Liver (tissue), 9 donors: Measurements from ENCODE around the gene ALPK3. TPM values are rescaled to one million over a fixed set of nuclear protein-coding genes. Genes with fewer than 3 reads are reported as not detected.

Source experiments
- DNase-seq: peaks from one replicate; pipeline ENCODE4 v3.0.0-alpha.2; 2017; ENCODE audit warnings: low spot score
- H3K27ac ChIP-seq, 2 donors: one replicate each; pipeline ENCODE4 v1.7.0; 2013; ENCODE audit warnings: inconsistent platforms in 2 of 2, low read length in 2 of 2, control low read depth in 1 of 2, low read depth in 1 of 2, mild to moderate bottlenecking in 1 of 2
- H3K27me3 ChIP-seq, 4 donors: one replicate each; pipeline versions ENCODE4 v1.6.1 to v1.7.0; 2013; ENCODE audit warnings: low read length in 3 of 4, inconsistent platforms in 1 of 4, mild to moderate bottlenecking in 1 of 4, moderate library complexity in 1 of 4; ENCODE audit not compliant: control insufficient read depth in 4 of 4, insufficient read depth in 4 of 4
- H3K36me3 ChIP-seq, 4 donors: one replicate each; pipeline versions ENCODE4 v1.6.1 to v1.7.0; 2013; ENCODE audit warnings: low read length in 3 of 4, mild to moderate bottlenecking in 3 of 4, low read depth in 1 of 4, moderate library complexity in 1 of 4; ENCODE audit not compliant: control insufficient read depth in 4 of 4, insufficient read depth in 3 of 4
- H3K4me1 ChIP-seq, 4 donors: one replicate each; pipeline versions ENCODE4 v1.6.1 to v1.7.0; 2013; ENCODE audit warnings: low read length in 3 of 4, mild to moderate bottlenecking in 3 of 4, moderate library complexity in 1 of 4; ENCODE audit not compliant: control insufficient read depth in 4 of 4, insufficient read depth in 4 of 4
- H3K4me3 ChIP-seq, 3 donors: one replicate each; pipeline versions ENCODE4 v1.6.1 to v1.7.0; 2013; ENCODE audit warnings: low read length in 3 of 3, control low read depth in 1 of 3, low read depth in 1 of 3, mild to moderate bottlenecking in 1 of 3
- H3K9ac ChIP-seq, 2 donors: one replicate each; pipeline ENCODE4 v1.7.0; 2013; ENCODE audit warnings: low read length in 2 of 2, mild to moderate bottlenecking in 2 of 2, moderate library complexity in 2 of 2, control low read depth in 1 of 2, low read depth in 1 of 2
- H3K9me3 ChIP-seq, 4 donors: one replicate each; pipeline versions ENCODE4 v1.6.1 to v1.7.0; 2013; ENCODE audit warnings: low read length in 3 of 4; ENCODE audit not compliant: control insufficient read depth in 4 of 4
- EGR1 ChIP-seq, 2 donors: IDR thresholded peaks; 2 replicates each; pipeline ENCODE4 v1.6.1; 2016 to 2018; ENCODE audit warnings: antibody characterized with exemption in 2 of 2, low read depth in 2 of 2
- FOXA1 ChIP-seq: IDR thresholded peaks from 2 replicates; pipeline ENCODE4 v1.6.1; 2016; ENCODE audit warnings: antibody characterized with exemption
- FOXA2 ChIP-seq: IDR thresholded peaks from 2 replicates; pipeline ENCODE4 v1.6.1; 2016; ENCODE audit warnings: antibody characterized with exemption
- GABPA ChIP-seq, 2 donors: IDR thresholded peaks in 1 of 2; conservative IDR thresholded peaks in 1 of 2; 2 replicates each; pipeline ENCODE4 v1.6.1; 2016; ENCODE audit warnings: antibody characterized with exemption in 2 of 2, mild to moderate bottlenecking in 1 of 2, moderate library complexity in 1 of 2
- HNF4A ChIP-seq, 2 donors: conservative IDR thresholded peaks; 2 replicates each; pipeline ENCODE4 v1.6.1; 2016; ENCODE audit warnings: antibody characterized with exemption in 2 of 2, mild to moderate bottlenecking in 2 of 2
- HNF4G ChIP-seq: IDR thresholded peaks from 2 replicates; pipeline ENCODE4 v1.6.1; 2016; ENCODE audit warnings: antibody characterized with exemption
- JUND ChIP-seq, 2 donors: IDR thresholded peaks; 2 replicates each; pipeline ENCODE4 v1.6.1; 2016; ENCODE audit warnings: antibody characterized with exemption in 2 of 2
- NR2F2 ChIP-seq: IDR thresholded peaks from 2 replicates; pipeline ENCODE4 v1.6.1; 2016; ENCODE audit warnings: antibody characterized with exemption
- RAD21 ChIP-seq, 2 donors: IDR thresholded peaks; 2 replicates each; pipeline ENCODE4 v1.6.1; 2016; ENCODE audit warnings: antibody characterized with exemption in 2 of 2, mild to moderate bottlenecking in 2 of 2
- RXRA ChIP-seq, 2 donors: IDR thresholded peaks; 2 replicates each; pipeline ENCODE4 v1.6.1; 2017 to 2018; ENCODE audit warnings: antibody characterized with exemption in 2 of 2, mild to moderate bottlenecking in 1 of 2
- SP1 ChIP-seq: IDR thresholded peaks from 2 replicates; pipeline ENCODE4 v1.6.1; 2018; ENCODE audit warnings: antibody characterized with exemption, mild to moderate bottlenecking
- TAF1 ChIP-seq: conservative IDR thresholded peaks from 2 replicates; pipeline ENCODE4 v1.6.1; 2016; ENCODE audit warnings: antibody characterized with exemption, mild to moderate bottlenecking
- YY1 ChIP-seq: IDR thresholded peaks from 2 replicates; pipeline ENCODE4 v1.6.1; 2016; ENCODE audit warnings: antibody characterized with exemption, mild to moderate bottlenecking
- WGBS: extraction: QIAGEN DNeasy Blood & Tissue Kit; methylation state at CpG from one replicate; pipeline ENCODE4 v1.1.7; 2013; 5-methylcytosine and 5-hydroxymethylcytosine counted together
- polyA plus RNA-seq, 2 donors: library from polyadenylated mRNA; stranded (reverse) in 1 of 2; unstranded in 1 of 2; fragments of 200-250 nt in 1 of 2; fragments of >200 nt in 1 of 2; fragmentation: Nextera tagmentation in 1 of 2; extraction: Ambion mirVana in 1 of 2; gene quantifications; one replicate each; pipeline versions ENCODE4 v1.2.1 to v1.2.3, GENCODE V29; 2013 to 2015
- total RNA-seq, 2 donors: library from RNA; depleted of rRNA; stranded (reverse); fragments of >200 nt; gene quantifications; one replicate each; pipeline ENCODE4 v1.2.3, GENCODE V29; 2014
- TF ChIP-seq, protein P1 (sequence below): IDR thresholded peaks from 2 replicates; pipeline ENCODE4 v1.6.1; 2016; ENCODE audit warnings: antibody characterized with exemption
- TF ChIP-seq, protein P2 (sequence below): fragments of 150-350 bp; IDR thresholded peaks from 2 replicates; pipeline ENCODE4 v1.5.1; 2017; ENCODE audit warnings: improper control_type of control experiment, low read depth, low read length; ENCODE audit not compliant: missing input control
- TF ChIP-seq, protein P3 (sequence below): IDR thresholded peaks from 2 replicates; pipeline ENCODE4 v1.6.1; 2016; ENCODE audit warnings: antibody characterized with exemption, mild to moderate bottlenecking
- TF ChIP-seq, protein P4 (sequence below): IDR thresholded peaks from 2 replicates; pipeline ENCODE4 v1.6.1; 2016; ENCODE audit warnings: antibody characterized with exemption
- TF ChIP-seq, protein P5 (sequence below): IDR thresholded peaks from 2 replicates; pipeline ENCODE4 v1.6.1; 2016; ENCODE audit warnings: antibody characterized with exemption
- donor health status: healthy.
- donor health status: healthy.
- donor health status: healthy.
- donor health status: healthy.
- donor health status: healthy.

The ALPK3 gene
- total and polyA plus RNA-seq, 4 donors, result 0.96 to 10.0 (median 2.8) TPM

DNA sequence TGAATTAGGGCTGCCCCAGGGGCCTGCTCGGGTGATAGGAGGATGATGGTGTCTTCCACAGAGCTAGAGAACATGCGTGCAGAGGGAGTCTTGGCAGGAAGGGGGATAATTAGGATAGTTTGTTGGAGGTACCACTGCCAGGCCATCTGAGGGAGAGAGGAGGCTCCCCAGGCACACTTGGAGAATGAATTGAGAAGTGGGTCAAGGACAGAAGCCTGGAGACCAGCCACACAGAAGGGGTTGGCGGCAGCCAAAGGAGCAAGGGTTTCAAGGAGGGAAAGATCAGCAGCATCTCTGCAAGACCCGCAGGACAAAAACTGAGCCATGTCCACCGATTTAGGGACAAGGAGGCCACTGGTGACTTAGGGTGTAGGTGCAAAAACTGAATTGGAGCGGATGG is 74.2 kb downstream of the ALPK3 start:
- TF ChIP-seq JUND (IDR thresholded peaks at IDR 0.05), result no peak
- TF ChIP-seq SP1, result no peak
- no peak for TF ChIP-seq YY1
- TF ChIP-seq, protein P1, sequence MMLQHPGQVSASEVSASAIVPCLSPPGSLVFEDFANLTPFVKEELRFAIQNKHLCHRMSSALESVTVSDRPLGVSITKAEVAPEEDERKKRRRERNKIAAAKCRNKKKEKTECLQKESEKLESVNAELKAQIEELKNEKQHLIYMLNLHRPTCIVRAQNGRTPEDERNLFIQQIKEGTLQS, result no peak
- Histone ChIP-seq H3K36me3 (peaks cover 4 to 56% (median 41%) of the 10 kb centered on the region in 4 donors), H3K27ac (no peak overlapping the region), H3K9ac (no peak overlapping the region), H3K4me1 (peaks cover 2 to 25% (median 8%) of the 10 kb centered on the region in 4 donors), H3K4me3 (no peak overlapping the region), H3K27me3 (no peaks in the 10 kb centered on the region), H3K9me3 (no peaks in the 10 kb centered on the region)
- no peak for DNase-seq
- WGBS, result 94% methylated on average over 6 of the region's 6 CpGs

DNA sequence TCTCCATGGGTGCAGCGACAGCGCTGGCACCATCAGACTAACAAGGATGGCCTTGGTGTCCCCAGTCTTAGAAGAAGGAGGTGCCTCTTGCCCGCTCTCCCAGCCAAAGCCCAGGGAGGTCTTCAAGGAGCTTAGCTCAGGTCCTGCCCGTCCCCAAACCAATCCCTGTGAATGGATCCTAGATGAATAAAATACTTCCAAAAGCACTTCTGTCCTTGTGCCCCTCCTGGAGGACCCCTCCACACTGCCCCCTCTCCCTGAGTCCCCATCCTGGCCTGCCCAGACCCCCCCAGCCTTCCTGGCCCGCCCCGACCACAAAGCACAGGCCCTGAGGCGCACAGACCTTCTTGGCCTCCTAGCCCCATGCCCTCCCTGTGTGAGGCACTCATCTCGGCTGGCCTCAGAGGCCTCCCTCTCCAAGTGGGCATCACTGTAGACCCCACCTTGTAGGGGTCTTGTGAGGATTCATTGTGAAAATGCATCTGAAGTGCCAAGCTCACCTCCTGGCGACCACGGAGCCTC is 75.7 kb downstream of the ALPK3 start:
- Histone ChIP-seq H3K4me1 (peaks cover 0 to 11% (median 0%) of the 10 kb centered on the region in 4 donors), H3K36me3 (peaks cover 4 to 64% (median 45%) of the 10 kb centered on the region in 4 donors), H3K9ac (no peak overlapping the region), H3K4me3 (no peak overlapping the region), H3K27ac (no peak overlapping the region), H3K9me3 (no peaks in the 10 kb centered on the region), H3K27me3 (no peaks in the 10 kb centered on the region)
- TF ChIP-seq NR2F2 (no peak), GABPA (IDR thresholded peaks at IDR 0.05 in 1 of 2, conservative IDR thresholded peaks at IDR 0.05 in 1 of 2) (no peak), HNF4G (no peak), TAF1 (no peak), FOXA1 (no peak), FOXA2 (no peak), YY1 (no peak)
- no peak for DNase-seq
- WGBS, result 93% methylated on average over 10 of the region's 10 CpGs

DNA sequence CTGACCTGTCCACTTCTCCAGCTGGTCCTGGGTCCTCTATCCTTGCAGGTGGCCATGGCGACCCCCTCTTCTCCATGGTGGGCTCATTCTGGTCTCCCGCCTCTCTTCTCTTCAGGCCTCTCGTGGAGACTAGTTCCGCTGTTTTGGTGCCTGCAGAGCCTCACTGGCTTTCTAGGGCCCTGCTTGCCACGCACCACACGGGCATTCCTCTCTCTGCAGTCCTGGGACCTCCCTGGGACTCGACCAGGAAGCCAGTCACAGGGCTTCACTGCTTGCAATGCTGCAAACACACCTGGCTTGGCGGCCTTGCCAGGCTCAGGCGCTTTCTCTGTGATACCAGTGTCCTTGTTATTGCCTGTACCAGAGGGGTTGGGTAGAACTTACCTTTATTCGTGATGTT is 76.5 kb downstream of the ALPK3 start:
- no peaks in the 10 kb centered on the region for H3K9me3 ChIP-seq
- H3K9ac ChIP-seq, result no peak overlapping the region
- no peak overlapping the region for H3K27ac ChIP-seq
- H3K4me3 ChIP-seq, result no peak overlapping the region
- peaks cover 4 to 64% (median 45%) of the 10 kb centered on the region in 4 donors for H3K36me3 ChIP-seq
- DNase-seq, result no peak
- H3K27me3 ChIP-seq, result no peaks in the 10 kb centered on the region
- peaks cover 0 to 5% (median 0%) of the 10 kb centered on the region in 4 donors for H3K4me1 ChIP-seq
- WGBS, result 90% methylated on average over 10 of the region's 10 CpGs
- TF ChIP-seq RXRA (IDR thresholded peaks at IDR 0.05), result no peak
- no peak for TF ChIP-seq EGR1 (IDR thresholded peaks at IDR 0.05; ENCODE audit: low read depth in 2 of 2)
- TF ChIP-seq, protein P2, sequence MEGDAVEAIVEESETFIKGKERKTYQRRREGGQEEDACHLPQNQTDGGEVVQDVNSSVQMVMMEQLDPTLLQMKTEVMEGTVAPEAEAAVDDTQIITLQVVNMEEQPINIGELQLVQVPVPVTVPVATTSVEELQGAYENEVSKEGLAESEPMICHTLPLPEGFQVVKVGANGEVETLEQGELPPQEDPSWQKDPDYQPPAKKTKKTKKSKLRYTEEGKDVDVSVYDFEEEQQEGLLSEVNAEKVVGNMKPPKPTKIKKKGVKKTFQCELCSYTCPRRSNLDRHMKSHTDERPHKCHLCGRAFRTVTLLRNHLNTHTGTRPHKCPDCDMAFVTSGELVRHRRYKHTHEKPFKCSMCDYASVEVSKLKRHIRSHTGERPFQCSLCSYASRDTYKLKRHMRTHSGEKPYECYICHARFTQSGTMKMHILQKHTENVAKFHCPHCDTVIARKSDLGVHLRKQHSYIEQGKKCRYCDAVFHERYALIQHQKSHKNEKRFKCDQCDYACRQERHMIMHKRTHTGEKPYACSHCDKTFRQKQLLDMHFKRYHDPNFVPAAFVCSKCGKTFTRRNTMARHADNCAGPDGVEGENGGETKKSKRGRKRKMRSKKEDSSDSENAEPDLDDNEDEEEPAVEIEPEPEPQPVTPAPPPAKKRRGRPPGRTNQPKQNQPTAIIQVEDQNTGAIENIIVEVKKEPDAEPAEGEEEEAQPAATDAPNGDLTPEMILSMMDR, result no peak
- TF ChIP-seq, protein P1, result no peak
- no peak for TF ChIP-seq SP1
- TF ChIP-seq FOXA1, result no peak
- TF ChIP-seq FOXA2, result no peak
- TF ChIP-seq, protein P3, sequence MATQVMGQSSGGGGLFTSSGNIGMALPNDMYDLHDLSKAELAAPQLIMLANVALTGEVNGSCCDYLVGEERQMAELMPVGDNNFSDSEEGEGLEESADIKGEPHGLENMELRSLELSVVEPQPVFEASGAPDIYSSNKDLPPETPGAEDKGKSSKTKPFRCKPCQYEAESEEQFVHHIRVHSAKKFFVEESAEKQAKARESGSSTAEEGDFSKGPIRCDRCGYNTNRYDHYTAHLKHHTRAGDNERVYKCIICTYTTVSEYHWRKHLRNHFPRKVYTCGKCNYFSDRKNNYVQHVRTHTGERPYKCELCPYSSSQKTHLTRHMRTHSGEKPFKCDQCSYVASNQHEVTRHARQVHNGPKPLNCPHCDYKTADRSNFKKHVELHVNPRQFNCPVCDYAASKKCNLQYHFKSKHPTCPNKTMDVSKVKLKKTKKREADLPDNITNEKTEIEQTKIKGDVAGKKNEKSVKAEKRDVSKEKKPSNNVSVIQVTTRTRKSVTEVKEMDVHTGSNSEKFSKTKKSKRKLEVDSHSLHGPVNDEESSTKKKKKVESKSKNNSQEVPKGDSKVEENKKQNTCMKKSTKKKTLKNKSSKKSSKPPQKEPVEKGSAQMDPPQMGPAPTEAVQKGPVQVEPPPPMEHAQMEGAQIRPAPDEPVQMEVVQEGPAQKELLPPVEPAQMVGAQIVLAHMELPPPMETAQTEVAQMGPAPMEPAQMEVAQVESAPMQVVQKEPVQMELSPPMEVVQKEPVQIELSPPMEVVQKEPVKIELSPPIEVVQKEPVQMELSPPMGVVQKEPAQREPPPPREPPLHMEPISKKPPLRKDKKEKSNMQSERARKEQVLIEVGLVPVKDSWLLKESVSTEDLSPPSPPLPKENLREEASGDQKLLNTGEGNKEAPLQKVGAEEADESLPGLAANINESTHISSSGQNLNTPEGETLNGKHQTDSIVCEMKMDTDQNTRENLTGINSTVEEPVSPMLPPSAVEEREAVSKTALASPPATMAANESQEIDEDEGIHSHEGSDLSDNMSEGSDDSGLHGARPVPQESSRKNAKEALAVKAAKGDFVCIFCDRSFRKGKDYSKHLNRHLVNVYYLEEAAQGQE, result no peak
- TF ChIP-seq NR2F2, result no peak
- no peak for TF ChIP-seq GABPA (IDR thresholded peaks at IDR 0.05 in 1 of 2, conservative IDR thresholded peaks at IDR 0.05 in 1 of 2)
- TF ChIP-seq HNF4A (conservative IDR thresholded peaks at IDR 0.05), result no peak
- TF ChIP-seq, protein P4, sequence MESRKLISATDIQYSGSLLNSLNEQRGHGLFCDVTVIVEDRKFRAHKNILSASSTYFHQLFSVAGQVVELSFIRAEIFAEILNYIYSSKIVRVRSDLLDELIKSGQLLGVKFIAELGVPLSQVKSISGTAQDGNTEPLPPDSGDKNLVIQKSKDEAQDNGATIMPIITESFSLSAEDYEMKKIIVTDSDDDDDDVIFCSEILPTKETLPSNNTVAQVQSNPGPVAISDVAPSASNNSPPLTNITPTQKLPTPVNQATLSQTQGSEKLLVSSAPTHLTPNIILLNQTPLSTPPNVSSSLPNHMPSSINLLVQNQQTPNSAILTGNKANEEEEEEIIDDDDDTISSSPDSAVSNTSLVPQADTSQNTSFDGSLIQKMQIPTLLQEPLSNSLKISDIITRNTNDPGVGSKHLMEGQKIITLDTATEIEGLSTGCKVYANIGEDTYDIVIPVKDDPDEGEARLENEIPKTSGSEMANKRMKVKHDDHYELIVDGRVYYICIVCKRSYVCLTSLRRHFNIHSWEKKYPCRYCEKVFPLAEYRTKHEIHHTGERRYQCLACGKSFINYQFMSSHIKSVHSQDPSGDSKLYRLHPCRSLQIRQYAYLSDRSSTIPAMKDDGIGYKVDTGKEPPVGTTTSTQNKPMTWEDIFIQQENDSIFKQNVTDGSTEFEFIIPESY, result no peak
- TF ChIP-seq, protein P5, sequence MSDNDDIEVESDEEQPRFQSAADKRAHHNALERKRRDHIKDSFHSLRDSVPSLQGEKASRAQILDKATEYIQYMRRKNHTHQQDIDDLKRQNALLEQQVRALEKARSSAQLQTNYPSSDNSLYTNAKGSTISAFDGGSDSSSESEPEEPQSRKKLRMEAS, result no peak
- TF ChIP-seq JUND (IDR thresholded peaks at IDR 0.05), result no peak
- TF ChIP-seq TAF1, result no peak
- no peak for TF ChIP-seq RAD21 (IDR thresholded peaks at IDR 0.05)
